ENCODE data around the gene THPO.
"Not testable (repeated sequence)": the region's sequence is repeated elsewhere in the genome, so short reads cannot be mapped to it uniquely, and the experiment has no call there.

THPO gene

GRCh38 chr3:184347321-184348056 is 30.5 kb downstream of the THPO start:
- DNase-seq = no peak

GRCh38 chr3:184346480-184347190 is 31.4 kb downstream of the THPO start:
- no peak for DNase-seq

- DNase-seq = no peak
These were observed 32.5 kb downstream of the THPO start for GRCh38 chr3:184345317-184346144.

GRCh38 chr3:184344579-184345316 is 33.3 kb downstream of the THPO start:
- DNase-seq = no peak

GRCh38 chr3:184343200-184343876 is 34.7 kb downstream of the THPO start:
- DNase-seq = no peak

- no peak for DNase-seq
These were observed 36.1 kb downstream of the THPO start for GRCh38 chr3:184341925-184342324.

GRCh38 chr3:184339451-184340135 is 38.4 kb downstream of the THPO start:
- not testable (repeated sequence) for DNase-seq

GRCh38 chr3:184339001-184339400 is 39.0 kb downstream of the THPO start:
- DNase-seq = peak; percentile 57

- DNase-seq = peak; percentile 82
These were observed 39.5 kb downstream of the THPO start for GRCh38 chr3:184338511-184338945.

GRCh38 chr3:184337981-184338380 is 40.0 kb downstream of the THPO start:
- DNase-seq = no peak

- DNase-seq = no peak
These were observed 40.6 kb downstream of the THPO start, which contains the start of gene FAM131A for GRCh38 chr3:184337399-184337714. TSS of gene FAM131A (plus strand) at chr3:184337600. CDS start at chr3:184337631, 31 bp downstream.

GRCh38 chr3:184336547-184337398 is 41.2 kb downstream of the THPO start:
- no peak for DNase-seq

- DNase-seq = no peak
These were observed 42.1 kb downstream of the THPO start for GRCh38 chr3:184335661-184336546.

GRCh38 chr3:184335291-184335660 is 42.7 kb downstream of the THPO start:
- DNase-seq = no peak

- no peak for DNase-seq
These were observed 43.4 kb downstream of the THPO start for GRCh38 chr3:184334470-184335158.

GRCh38 chr3:184333700-184334099 is 44.3 kb downstream of the THPO start:
- DNase-seq = no peak

GRCh38 chr3:184333190-184333589 is 44.8 kb downstream of the THPO start:
- DNase-seq = no peak

GRCh38 chr3:184332370-184333090 is 45.5 kb downstream of the THPO start:
- DNase-seq = no peak

All from NCI-H1436 treated with DMSO at 0.1 percent for 48 hours (cell line).